B cell (primary cell): Measurements from ENCODE around the gene IFNLR1. TPM values are rescaled to one million over a fixed set of nuclear protein-coding genes. Genes with fewer than 3 reads are reported as not detected.

Source experiments
- ATAC-seq: fragments of 200-7000 bp; cut with Tn5 transposase; one replicate; pipeline ENCODE4 v1.10.0; 2021; ENCODE audit warnings: low read depth, mild to moderate bottlenecking, moderate number of reproducible peaks, moderate library complexity
- CTCF ChIA-PET: fragments of 350-600 bp; sonication (Branson Sonifier 250); formaldehyde crosslinking; loops from one replicate; lab custom pipeline; 2021; ENCODE audit warnings: antibody characterized with exemption, inconsistent platforms; lab: Charles Lee
- POLR2A ChIA-PET: fragments of 350-600 bp; sonication (Branson Sonifier 250); formaldehyde crosslinking; loops from one replicate; lab custom pipeline; 2021; ENCODE audit warnings: antibody characterized with exemption; lab: Charles Lee
- DNase-seq: peaks from one replicate; pipeline ENCODE4 v3.0.0; 2013
- H2AFZ ChIP-seq: 2 replicates; pipeline ENCODE4 v1.6.1; 2012; ENCODE audit warnings: mild to moderate bottlenecking, low read depth, low read length; ENCODE audit not compliant: insufficient read depth, poor library complexity, severe bottlenecking
- H3K27ac ChIP-seq, 2 donors: 1 replicate in 1 of 2; 2 replicates in 1 of 2; pipeline ENCODE4 v1.5.1; 2012 to 2013; ENCODE audit warnings: low read length in 2 of 2, mild to moderate bottlenecking in 2 of 2, moderate library complexity in 1 of 2
- H3K27me3 ChIP-seq, 4 experiments: fragments of 200-600 bp in 1 of 4; sonication (generic) in 1 of 4; replicated peaks in 1 of 4; 1 replicate in 2 of 4; 2 replicates in 2 of 4; pipeline versions ENCODE4 v1.6.1 to v1.7.0; 2013 to 2016; ENCODE audit warnings: low read length in 3 of 4, mild to moderate bottlenecking in 2 of 4, mixed read lengths in 1 of 4, moderate library complexity in 1 of 4; ENCODE audit not compliant: insufficient read depth in 4 of 4, control insufficient read depth in 3 of 4; ENCODE audit errors: control extremely low read depth in 1 of 4
- H3K36me3 ChIP-seq, 2 experiments: replicated peaks in 1 of 2; 1 replicate in 1 of 2; 2 replicates in 1 of 2; pipeline versions ENCODE4 v1.6.1 to v1.7.1; 2013; ENCODE audit warnings: low read length in 1 of 2; ENCODE audit not compliant: insufficient read depth in 2 of 2, control insufficient read depth in 1 of 2; ENCODE audit errors: control extremely low read depth in 1 of 2, extremely low read depth in 1 of 2
- H3K4me1 ChIP-seq, 2 donors: fragments of 200-600 bp in 1 of 2; sonication (generic) in 1 of 2; 1 replicate in 1 of 2; 2 replicates in 1 of 2; pipeline versions ENCODE4 v1.5.1 to v1.6.1; 2013 to 2017; ENCODE audit warnings: low read length in 2 of 2; ENCODE audit not compliant: control insufficient read depth in 2 of 2, insufficient read depth in 2 of 2
- H3K4me2 ChIP-seq: replicated peaks from 2 replicates; pipeline ENCODE3; 2012; ENCODE audit warnings: mild to moderate bottlenecking, low read depth, low read length; ENCODE audit not compliant: poor library complexity, severe bottlenecking
- H3K4me3 ChIP-seq, 5 experiments: fragments of 200-600 bp in 1 of 5; sonication (generic) in 1 of 5; 1 replicate in 3 of 5; 2 replicates in 2 of 5; pipeline versions ENCODE4 v1.5.1 to v1.7.0; 2011 to 2016; ENCODE audit warnings: low read length in 4 of 5, mild to moderate bottlenecking in 4 of 5, low read depth in 2 of 5, control low read depth in 1 of 5, moderate library complexity in 1 of 5; ENCODE audit not compliant: insufficient read depth in 1 of 5; ENCODE audit errors: control extremely low read depth in 1 of 5, extremely low read depth in 1 of 5
- H3K79me2 ChIP-seq: fragments of 200-600 bp; sonication (generic); one replicate; pipeline ENCODE4 v1.6.0; 2016; ENCODE audit warnings: low read length; ENCODE audit not compliant: control insufficient read depth, insufficient read depth
- H3K9ac ChIP-seq: fragments of 200-600 bp; sonication (generic); 2 replicates; pipeline ENCODE4 v1.6.1; 2017; ENCODE audit warnings: mild to moderate bottlenecking, low read length, moderate library complexity
- H3K9me3 ChIP-seq, 3 donors: one replicate each; pipeline versions ENCODE4 v1.6.1 to v1.7.1; 2013; ENCODE audit warnings: low read length in 2 of 3; ENCODE audit not compliant: control insufficient read depth in 2 of 3, insufficient read depth in 1 of 3; ENCODE audit errors: control extremely low read depth in 1 of 3
- H4K20me1 ChIP-seq: 2 replicates; pipeline ENCODE4 v1.6.0; 2012; ENCODE audit warnings: mild to moderate bottlenecking, low read length; ENCODE audit not compliant: insufficient read depth, control insufficient read depth, poor library complexity, severe bottlenecking
- H3K27ac Mint-ChIP-seq: one replicate; pipeline ENCODE4 v1.8.0; 2021; ENCODE audit warnings: mixed read lengths
- H3K27me3 Mint-ChIP-seq: one replicate; pipeline ENCODE4 v1.8.0; 2021; ENCODE audit warnings: mixed read lengths
- H3K4me1 Mint-ChIP-seq: one replicate; pipeline ENCODE4 v1.8.0; 2021; ENCODE audit warnings: mixed read lengths
- H3K4me3 Mint-ChIP-seq: one replicate; pipeline ENCODE4 v1.8.0; 2021; ENCODE audit warnings: mixed read lengths
- H3K9me3 Mint-ChIP-seq: one replicate; pipeline ENCODE4 v1.8.0; 2022; ENCODE audit warnings: mixed read lengths; ENCODE audit not compliant: insufficient read depth
- EZH2 ChIP-seq: IDR thresholded peaks from 2 replicates; pipeline ENCODE4 v1.6.1; 2012; ENCODE audit warnings: borderline replicate concordance, low read depth, mild to moderate bottlenecking, moderate library complexity, low read length; ENCODE audit not compliant: insufficient read depth, poor library complexity, severe bottlenecking
- WGBS: methylation state at CpG from one replicate; pipeline ENCODE4 v1.1.5; 2013; ENCODE audit warnings: missing lambda C conversion rate; ENCODE audit not compliant: insufficient coverage; 5-methylcytosine and 5-hydroxymethylcytosine counted together
- intact Hi-C: fragments of 100-400 bp; cut with micrococcal nuclease; formaldehyde crosslinking; loops from one replicate; pipeline ENCODE4 v1.10.0; 2022
- polyA plus RNA-seq: library from polyadenylated mRNA; depleted of rRNA; stranded (reverse); fragments of >200 nt; gene quantifications from 2 replicates; pipeline ENCODE4 v1.2.3, GENCODE V29; 2012
- total RNA-seq, 2 donors: library from RNA; stranded (reverse); fragments of 120-200 nt in 1 of 2; gene quantifications; 1 replicate in 1 of 2; 2 replicates in 1 of 2; pipeline versions ENCODE4 v1.2.3 to v1.2.4, GENCODE V29; 2013 to 2022
- TF ChIP-seq, protein P1 (sequence below): fragments of 200-600 bp; IDR thresholded peaks from one replicate; pipeline ENCODE4 v1.8.0; 2022; ENCODE audit warnings: antibody characterized with exemption, mild to moderate bottlenecking

Gene IFNLR1
- total and polyA plus RNA-seq, 2 donors (not counting 1 experiment from before 2014, with no cell fraction given) = 14.7 to 39.7 TPM

DNA sequence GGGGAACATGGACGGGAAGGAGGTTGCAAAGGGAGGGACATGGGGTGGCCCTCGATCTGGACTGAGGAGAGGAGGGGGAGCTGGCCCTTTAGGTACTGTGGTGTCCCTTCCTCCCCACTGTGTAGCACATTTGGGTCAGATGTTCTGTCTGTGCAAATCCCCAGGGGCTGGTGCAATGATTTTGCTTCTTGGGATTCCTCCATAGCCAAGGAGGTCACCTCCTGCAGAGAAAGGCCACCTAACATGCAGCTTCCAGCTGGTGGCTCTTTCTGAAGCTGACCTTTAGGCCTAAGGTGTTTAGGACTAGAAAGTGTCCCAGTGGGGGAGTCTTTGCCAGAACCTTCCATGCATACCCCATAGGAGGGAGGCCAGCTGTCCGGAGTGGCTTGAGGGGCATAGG lies 66.1 kb downstream of the IFNLR1 start:
- Histone ChIP-seq H3K79me2 (no peaks in the 10 kb centered on the region), H3K4me3 (no peak overlapping the region), H3K9me3 (no peaks in the 10 kb centered on the region), H3K4me2 (no peak overlapping the region), H4K20me1 (no peaks in the 10 kb centered on the region), H3K4me1 (no peaks in the 10 kb centered on the region), H3K27ac (no peak overlapping the region), H2AFZ (no peak overlapping the region), H3K36me3 (no peaks in the 10 kb centered on the region), H3K9ac (no peak overlapping the region), H3K27me3 (peaks cover 0 to 13% (median 1%) of the 10 kb centered on the region in 4 experiments)
- Mint-ChIP-seq H3K27me3 (peaks cover 22% of the 10 kb centered on the region), H3K4me3 (no peak overlapping the region), H3K9me3 (no peaks in the 10 kb centered on the region), H3K4me1 (no peaks in the 10 kb centered on the region), H3K27ac (no peak overlapping the region)
- POLR2A ChIA-PET = no interaction called here
- no peak for TF ChIP-seq EZH2
- TF ChIP-seq, protein P1, sequence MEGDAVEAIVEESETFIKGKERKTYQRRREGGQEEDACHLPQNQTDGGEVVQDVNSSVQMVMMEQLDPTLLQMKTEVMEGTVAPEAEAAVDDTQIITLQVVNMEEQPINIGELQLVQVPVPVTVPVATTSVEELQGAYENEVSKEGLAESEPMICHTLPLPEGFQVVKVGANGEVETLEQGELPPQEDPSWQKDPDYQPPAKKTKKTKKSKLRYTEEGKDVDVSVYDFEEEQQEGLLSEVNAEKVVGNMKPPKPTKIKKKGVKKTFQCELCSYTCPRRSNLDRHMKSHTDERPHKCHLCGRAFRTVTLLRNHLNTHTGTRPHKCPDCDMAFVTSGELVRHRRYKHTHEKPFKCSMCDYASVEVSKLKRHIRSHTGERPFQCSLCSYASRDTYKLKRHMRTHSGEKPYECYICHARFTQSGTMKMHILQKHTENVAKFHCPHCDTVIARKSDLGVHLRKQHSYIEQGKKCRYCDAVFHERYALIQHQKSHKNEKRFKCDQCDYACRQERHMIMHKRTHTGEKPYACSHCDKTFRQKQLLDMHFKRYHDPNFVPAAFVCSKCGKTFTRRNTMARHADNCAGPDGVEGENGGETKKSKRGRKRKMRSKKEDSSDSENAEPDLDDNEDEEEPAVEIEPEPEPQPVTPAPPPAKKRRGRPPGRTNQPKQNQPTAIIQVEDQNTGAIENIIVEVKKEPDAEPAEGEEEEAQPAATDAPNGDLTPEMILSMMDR = no peak
- WGBS = 63% methylated on average over 3 of the region's 3 CpGs
- intact Hi-C loops = no loop called here
- CTCF ChIA-PET = interaction anchor here (0.6 kb wide), 1 partner anchor 218 kb away, joined by 3 read pairs; no protein-coding TSS in a partner anchor
- DNase-seq = no peak
- no peak for ATAC-seq

DNA sequence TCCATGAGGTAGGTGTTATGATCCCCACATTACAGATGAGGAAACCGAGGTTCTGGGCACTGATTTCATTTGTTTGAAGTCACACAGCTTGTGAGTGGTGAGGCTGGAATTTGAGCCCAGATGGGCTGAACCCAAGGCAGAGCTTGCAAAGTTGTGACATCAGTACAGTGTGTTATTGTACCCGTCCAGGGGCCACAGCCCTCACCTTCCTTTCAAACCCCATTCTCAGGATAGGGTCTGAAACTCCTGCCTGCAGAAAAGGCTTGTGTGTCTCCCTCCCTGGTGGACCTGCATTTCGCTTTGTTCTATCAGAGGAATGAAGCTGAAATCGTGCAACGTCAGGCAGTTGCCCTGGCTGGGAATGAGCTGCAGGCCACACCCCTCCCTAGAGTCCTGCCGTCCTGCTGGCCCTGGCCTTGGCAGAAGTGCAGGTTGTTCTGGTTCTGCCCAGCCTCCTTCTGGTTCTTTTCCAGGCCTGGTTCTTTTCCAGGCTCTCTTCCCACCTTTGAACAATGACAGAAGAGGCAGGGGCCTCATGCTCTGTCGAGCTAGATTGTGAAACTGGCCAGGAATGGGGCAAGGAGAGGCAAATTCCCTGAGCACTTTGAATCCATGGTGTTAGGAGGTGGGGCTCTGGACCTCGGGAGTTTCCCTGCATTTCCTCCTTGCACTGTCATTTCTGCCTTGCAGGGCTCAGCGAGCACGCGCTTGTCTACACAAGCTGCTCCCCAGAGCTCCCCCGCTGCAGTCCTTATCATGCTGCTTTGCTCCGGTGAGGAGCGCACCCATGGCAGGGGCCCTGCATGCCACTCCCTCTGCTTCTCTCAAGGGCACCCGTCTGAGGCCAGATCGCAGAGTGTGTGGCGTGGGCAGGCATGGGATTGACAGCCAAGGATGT lies 67.0 kb downstream of the IFNLR1 start:
- POLR2A ChIA-PET = no interaction called here
- TF ChIP-seq, protein P1 = no peak
- TF ChIP-seq EZH2 = no peak
- Histone ChIP-seq H3K9ac (no peak overlapping the region), H3K9me3 (no peaks in the 10 kb centered on the region), H4K20me1 (no peaks in the 10 kb centered on the region), H3K4me1 (no peaks in the 10 kb centered on the region), H3K4me2 (no peak overlapping the region), H3K36me3 (no peaks in the 10 kb centered on the region), H3K79me2 (no peaks in the 10 kb centered on the region), H3K27ac (no peak overlapping the region), H3K4me3 (no peak overlapping the region), H3K27me3 (peaks cover 0 to 13% (median 1%) of the 10 kb centered on the region in 4 experiments), H2AFZ (no peak overlapping the region)
- H3K27me3 Mint-ChIP-seq = peaks cover 24% of the 10 kb centered on the region
- CTCF ChIA-PET = no interaction called here
- intact Hi-C loops = no loop called here
- no peak overlapping the region for H3K4me3 Mint-ChIP-seq
- H3K27ac Mint-ChIP-seq = no peak overlapping the region
- H3K9me3 Mint-ChIP-seq = no peaks in the 10 kb centered on the region
- 90% methylated on average over 12 of the region's 17 CpGs for whole genome bisulfite sequencing
- no peak for ATAC-seq
- no peaks in the 10 kb centered on the region for H3K4me1 Mint-ChIP-seq
- no peak for DNase-seq
